ENCODE results near the gene TFCP2L1. TPM values are rescaled to one million over a fixed set of nuclear protein-coding genes. Genes with fewer than 3 reads are reported as not detected.

TFCP2L1 gene
- polyA plus RNA-seq, 3 donors, result 0.03 to 0.24 TPM; not detected in 1

DNA sequence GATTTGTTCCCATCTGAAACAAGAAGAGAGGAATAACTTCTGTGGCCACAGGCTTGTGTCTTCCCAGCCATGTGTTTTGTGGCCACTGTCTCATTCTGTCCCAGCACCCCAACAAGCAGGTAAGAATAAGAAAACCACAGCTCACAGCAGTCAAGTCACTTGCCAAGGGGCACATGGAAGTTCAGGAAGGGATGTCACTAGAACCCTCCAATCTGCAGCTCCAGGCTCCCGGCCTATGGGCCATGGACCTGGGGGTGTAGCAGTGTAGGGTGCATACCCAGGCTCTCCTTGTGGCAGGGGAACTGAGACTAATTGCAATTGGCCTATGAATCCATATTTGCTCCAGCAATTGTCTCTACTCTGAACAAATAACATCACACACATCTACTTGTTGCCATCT lies 112.5 kb downstream of the TFCP2L1 start:
- H3K27me3 ChIP-seq (ENCODE audit: control insufficient read depth in 2 of 2, insufficient read depth in 2 of 2, low read length in 2 of 2), result no peaks in the 10 kb centered on the region
- no peaks in the 10 kb centered on the region for H3K79me2 ChIP-seq (ENCODE audit: insufficient read depth, low read length)
- H3K4me1 ChIP-seq (ENCODE audit: control insufficient read depth in 1 of 2, insufficient read depth in 2 of 2, low read length in 2 of 2), result no peaks in the 10 kb centered on the region
- H3K9me3 ChIP-seq (replicated peaks in 1 of 2; ENCODE audit: control insufficient read depth in 1 of 2, insufficient read depth in 1 of 2, low read length in 2 of 2), result peaks cover 0 to 15% of the 10 kb centered on the region in 2 donors
- TF ChIP-seq, protein P1, sequence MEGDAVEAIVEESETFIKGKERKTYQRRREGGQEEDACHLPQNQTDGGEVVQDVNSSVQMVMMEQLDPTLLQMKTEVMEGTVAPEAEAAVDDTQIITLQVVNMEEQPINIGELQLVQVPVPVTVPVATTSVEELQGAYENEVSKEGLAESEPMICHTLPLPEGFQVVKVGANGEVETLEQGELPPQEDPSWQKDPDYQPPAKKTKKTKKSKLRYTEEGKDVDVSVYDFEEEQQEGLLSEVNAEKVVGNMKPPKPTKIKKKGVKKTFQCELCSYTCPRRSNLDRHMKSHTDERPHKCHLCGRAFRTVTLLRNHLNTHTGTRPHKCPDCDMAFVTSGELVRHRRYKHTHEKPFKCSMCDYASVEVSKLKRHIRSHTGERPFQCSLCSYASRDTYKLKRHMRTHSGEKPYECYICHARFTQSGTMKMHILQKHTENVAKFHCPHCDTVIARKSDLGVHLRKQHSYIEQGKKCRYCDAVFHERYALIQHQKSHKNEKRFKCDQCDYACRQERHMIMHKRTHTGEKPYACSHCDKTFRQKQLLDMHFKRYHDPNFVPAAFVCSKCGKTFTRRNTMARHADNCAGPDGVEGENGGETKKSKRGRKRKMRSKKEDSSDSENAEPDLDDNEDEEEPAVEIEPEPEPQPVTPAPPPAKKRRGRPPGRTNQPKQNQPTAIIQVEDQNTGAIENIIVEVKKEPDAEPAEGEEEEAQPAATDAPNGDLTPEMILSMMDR (IDR thresholded peaks at IDR 0.05), result no peak
- no peak overlapping the region for H3K27ac ChIP-seq (ENCODE audit: low read depth in 1 of 2, low read length in 2 of 2)
- Mint-ChIP-seq H3K9me3 (peaks cover 9 to 21% (median 16%) of the 10 kb centered on the region in 7 donors), H3K27me3 (ENCODE audit: low read depth in 3 of 3) (peaks cover 3 to 5% (median 4%) of the 10 kb centered on the region in 3 donors), H3K27ac (no peak overlapping the region), H3K36me3 (no peaks in the 10 kb centered on the region), H3K4me3 (no peak overlapping the region), H3K4me1 (no peaks in the 10 kb centered on the region)
- H3K4me2 ChIP-seq (replicated peaks; ENCODE audit: extremely low read depth, low read length, poor library complexity, severe bottlenecking), result no peak overlapping the region
- 86% methylated on average over 1 of the region's 1 CpG for whole genome bisulfite sequencing (ENCODE audit: insufficient coverage)
- no peaks in the 10 kb centered on the region for H3K36me3 ChIP-seq (replicated peaks in 1 of 2; ENCODE audit: control insufficient read depth in 1 of 2, insufficient read depth in 2 of 2, low read length in 2 of 2)
- no peak overlapping the region for H3K9ac ChIP-seq (ENCODE audit: insufficient read depth, low read length, poor library complexity, severe bottlenecking)
- H2AFZ ChIP-seq (ENCODE audit: insufficient read depth, low read depth, low read length, poor library complexity, severe bottlenecking), result no peak overlapping the region
- H3K4me3 ChIP-seq (replicated peaks in 1 of 3; ENCODE audit: low read depth in 2 of 3, low read length in 3 of 3), result no peak overlapping the region
- intact Hi-C loops (cut with micrococcal nuclease), result no loop called here
- no peak for DNase-seq
- no peaks in the 10 kb centered on the region for H4K20me1 ChIP-seq (ENCODE audit: insufficient read depth, low read length)

GRCh38 chr2:121171625-121172119 lies 113.3 kb downstream of the TFCP2L1 start:
- no peaks in the 10 kb centered on the region for H3K4me1 Mint-ChIP-seq
- no peak overlapping the region for H2AFZ ChIP-seq (ENCODE audit: insufficient read depth, low read depth, low read length, poor library complexity, severe bottlenecking)
- no peak overlapping the region for H3K4me3 ChIP-seq (replicated peaks in 1 of 3; ENCODE audit: low read depth in 2 of 3, low read length in 3 of 3)
- TF ChIP-seq, protein P1 (IDR thresholded peaks at IDR 0.05), result no peak
- intact Hi-C loops (cut with micrococcal nuclease), result no loop called here
- no peaks in the 10 kb centered on the region for H4K20me1 ChIP-seq (ENCODE audit: insufficient read depth, low read length)
- no peak overlapping the region for H3K27ac ChIP-seq (ENCODE audit: low read depth in 1 of 2, low read length in 2 of 2)
- WGBS (ENCODE audit: insufficient coverage), result 95% methylated on average over 5 of the region's 7 CpGs
- H3K9me3 Mint-ChIP-seq, result peaks cover 9 to 21% (median 16%) of the 10 kb centered on the region in 7 donors
- H3K9me3 ChIP-seq (replicated peaks in 1 of 2; ENCODE audit: control insufficient read depth in 1 of 2, insufficient read depth in 1 of 2, low read length in 2 of 2), result peaks cover 0 to 15% of the 10 kb centered on the region in 2 donors
- no peaks in the 10 kb centered on the region for H3K4me1 ChIP-seq (ENCODE audit: control insufficient read depth in 1 of 2, insufficient read depth in 2 of 2, low read length in 2 of 2)
- DNase-seq, result no peak
- no peak overlapping the region for H3K4me2 ChIP-seq (replicated peaks; ENCODE audit: extremely low read depth, low read length, poor library complexity, severe bottlenecking)
- H3K9ac ChIP-seq (ENCODE audit: insufficient read depth, low read length, poor library complexity, severe bottlenecking), result no peak overlapping the region
- no peak overlapping the region for H3K4me3 Mint-ChIP-seq
- no peak overlapping the region for H3K27ac Mint-ChIP-seq
- H3K36me3 ChIP-seq (replicated peaks in 1 of 2; ENCODE audit: control insufficient read depth in 1 of 2, insufficient read depth in 2 of 2, low read length in 2 of 2), result no peaks in the 10 kb centered on the region
- no peaks in the 10 kb centered on the region for H3K27me3 ChIP-seq (ENCODE audit: control insufficient read depth in 2 of 2, insufficient read depth in 2 of 2, low read length in 2 of 2)
- H3K36me3 Mint-ChIP-seq, result no peaks in the 10 kb centered on the region
- H3K27me3 Mint-ChIP-seq (ENCODE audit: low read depth in 3 of 3), result peaks cover 3 to 7% (median 4%) of the 10 kb centered on the region in 3 donors
- no peaks in the 10 kb centered on the region for H3K79me2 ChIP-seq (ENCODE audit: insufficient read depth, low read length)

Data from CD14-positive monocyte (primary cell).